ENCODE results near the gene PCBP3. TPM values are rescaled to one million over a fixed set of nuclear protein-coding genes. Genes with fewer than 3 reads are reported as not detected.

The PCBP3 gene
- total RNA-seq, 6 experiments from 2014 or later: 0.37 to 1.5 (median 0.69) TPM

DNA sequence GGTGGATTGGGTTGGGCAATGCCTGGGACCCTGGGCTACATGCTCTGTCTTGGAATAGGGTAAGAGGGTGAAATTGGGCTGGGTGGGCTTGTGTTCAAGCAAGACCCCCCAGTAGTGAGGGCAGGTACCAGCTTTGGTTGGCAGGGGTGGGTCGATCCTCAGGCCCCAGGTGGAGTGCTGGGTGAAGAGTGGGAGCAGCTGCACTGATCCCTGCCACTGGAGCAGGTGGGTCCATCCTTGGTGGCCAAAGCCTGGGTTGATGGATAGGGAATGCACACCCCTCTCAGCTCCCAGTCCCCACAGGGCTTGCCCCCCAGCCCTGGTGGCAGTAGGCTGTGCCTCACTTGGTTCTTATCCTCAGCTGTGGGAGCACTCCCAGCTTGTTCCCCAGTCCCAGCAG lies 135.2 kb downstream of the PCBP3 start:
- no peaks in the 10 kb centered on the region for H3K4me1 ChIP-seq
- H3K9me3 ChIP-seq: no peaks in the 10 kb centered on the region
- no peak for DNase-seq
- peak in 1 of 4 donors; percentile 32 for ATAC-seq
- no peak overlapping the region for H3K4me3 ChIP-seq
- TF ChIP-seq POLR2A (IDR thresholded peaks at IDR 0.05): no peak
- TF ChIP-seq, protein P1, sequence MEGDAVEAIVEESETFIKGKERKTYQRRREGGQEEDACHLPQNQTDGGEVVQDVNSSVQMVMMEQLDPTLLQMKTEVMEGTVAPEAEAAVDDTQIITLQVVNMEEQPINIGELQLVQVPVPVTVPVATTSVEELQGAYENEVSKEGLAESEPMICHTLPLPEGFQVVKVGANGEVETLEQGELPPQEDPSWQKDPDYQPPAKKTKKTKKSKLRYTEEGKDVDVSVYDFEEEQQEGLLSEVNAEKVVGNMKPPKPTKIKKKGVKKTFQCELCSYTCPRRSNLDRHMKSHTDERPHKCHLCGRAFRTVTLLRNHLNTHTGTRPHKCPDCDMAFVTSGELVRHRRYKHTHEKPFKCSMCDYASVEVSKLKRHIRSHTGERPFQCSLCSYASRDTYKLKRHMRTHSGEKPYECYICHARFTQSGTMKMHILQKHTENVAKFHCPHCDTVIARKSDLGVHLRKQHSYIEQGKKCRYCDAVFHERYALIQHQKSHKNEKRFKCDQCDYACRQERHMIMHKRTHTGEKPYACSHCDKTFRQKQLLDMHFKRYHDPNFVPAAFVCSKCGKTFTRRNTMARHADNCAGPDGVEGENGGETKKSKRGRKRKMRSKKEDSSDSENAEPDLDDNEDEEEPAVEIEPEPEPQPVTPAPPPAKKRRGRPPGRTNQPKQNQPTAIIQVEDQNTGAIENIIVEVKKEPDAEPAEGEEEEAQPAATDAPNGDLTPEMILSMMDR (IDR thresholded peaks at IDR 0.05): no peak
- H3K27ac ChIP-seq: no peak overlapping the region
- no CpG with 5 or more reads among the region's 1 CpG for WGBS (ENCODE audit: insufficient coverage, low coverage, low lambda C conversion rate, missing lambda C conversion rate)
- no peaks in the 10 kb centered on the region for H3K36me3 ChIP-seq
- intact Hi-C loops (cut with DNase I): no loop called here
- no peaks in the 10 kb centered on the region for H3K27me3 ChIP-seq

DNA sequence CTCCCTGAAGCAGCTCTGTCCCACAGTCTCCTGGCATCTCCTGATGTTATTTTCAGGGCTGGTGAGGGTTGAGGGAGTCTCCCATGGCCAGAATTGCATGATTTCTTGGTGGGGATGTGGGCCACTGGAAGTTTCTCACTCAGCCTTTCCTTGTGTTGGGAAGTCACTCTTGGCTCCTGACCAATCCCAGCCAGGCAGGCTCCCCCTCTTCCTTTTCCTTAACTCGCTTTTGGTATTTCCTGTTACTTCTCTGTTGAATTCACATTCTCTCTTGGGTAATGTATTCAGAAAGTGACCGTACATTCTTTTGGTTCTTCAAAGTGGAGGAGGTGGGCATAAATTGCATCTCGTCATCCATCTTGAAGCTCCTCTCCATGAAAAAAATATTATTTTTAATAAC lies 135.7 kb downstream of the PCBP3 start:
- no peak overlapping the region for H3K27ac ChIP-seq
- TF ChIP-seq POLR2A (IDR thresholded peaks at IDR 0.05): no peak
- TF ChIP-seq, protein P1 (IDR thresholded peaks at IDR 0.05): no peak
- DNase-seq: no peak
- ATAC-seq: no peak
- intact Hi-C loops (cut with DNase I): no loop called here
- H3K4me1 ChIP-seq: no peaks in the 10 kb centered on the region
- no peaks in the 10 kb centered on the region for H3K9me3 ChIP-seq
- no peaks in the 10 kb centered on the region for H3K36me3 ChIP-seq
- H3K27me3 ChIP-seq: no peaks in the 10 kb centered on the region
- 55% methylated on average over 3 of the region's 3 CpGs for WGBS (ENCODE audit: insufficient coverage, low coverage, low lambda C conversion rate, missing lambda C conversion rate)
- H3K4me3 ChIP-seq: no peak overlapping the region

DNA sequence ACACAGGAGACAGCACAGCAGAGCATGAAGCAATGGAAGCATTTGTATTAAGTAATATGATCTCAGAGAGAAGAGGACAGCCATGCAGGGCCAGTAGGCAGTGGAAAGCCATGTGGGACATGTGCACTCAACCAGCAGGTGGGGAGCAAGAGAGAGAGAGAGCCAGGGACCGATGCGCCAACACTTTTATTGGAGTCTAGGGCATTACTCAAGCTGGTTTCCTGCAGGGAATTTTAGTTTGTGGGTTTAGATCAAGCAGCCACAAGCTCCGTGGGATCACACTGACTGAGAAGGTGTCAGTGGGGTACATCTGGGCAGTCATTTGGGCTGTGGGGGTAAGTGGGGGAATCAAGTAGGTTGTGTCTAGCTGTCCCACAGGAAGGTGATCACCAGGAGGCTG lies 137.1 kb downstream of the PCBP3 start:
- TF ChIP-seq POLR2A (IDR thresholded peaks at IDR 0.05): no peak
- TF ChIP-seq, protein P1 (IDR thresholded peaks at IDR 0.05): no peak
- ATAC-seq (no peak), DNase-seq (no peak)
- no peaks in the 10 kb centered on the region for H3K27me3 ChIP-seq
- intact Hi-C loops (cut with DNase I): no loop called here
- 69% methylated on average over 3 of the region's 3 CpGs for WGBS (ENCODE audit: insufficient coverage, low coverage, low lambda C conversion rate, missing lambda C conversion rate)
- no peak overlapping the region for H3K4me3 ChIP-seq
- H3K36me3 ChIP-seq: no peaks in the 10 kb centered on the region
- H3K9me3 ChIP-seq: no peaks in the 10 kb centered on the region
- H3K4me1 ChIP-seq: no peaks in the 10 kb centered on the region
- H3K27ac ChIP-seq: no peak overlapping the region

DNA sequence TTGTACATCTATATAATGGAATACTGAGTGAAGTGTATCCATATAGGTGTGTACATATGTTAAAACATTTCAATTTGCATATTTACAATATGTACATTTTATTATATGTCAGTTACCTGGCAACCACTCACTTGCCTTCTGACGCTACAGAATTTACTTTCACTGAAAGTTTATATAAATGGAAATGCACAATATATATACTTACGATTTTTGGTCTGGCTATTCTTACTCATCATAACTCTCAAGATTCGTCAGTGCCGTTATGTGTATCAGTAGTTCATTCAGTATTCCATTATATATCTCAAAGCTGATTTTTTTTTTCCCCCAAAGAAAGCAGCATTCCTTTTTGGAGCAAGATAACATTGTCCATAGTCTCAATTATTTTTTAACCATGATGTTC lies 138.2 kb downstream of the PCBP3 start:
- 55% methylated on average over 4 of the region's 4 CpGs for WGBS (ENCODE audit: insufficient coverage, low coverage, low lambda C conversion rate, missing lambda C conversion rate)
- intact Hi-C loops (cut with DNase I): no loop called here

More for the DNA sequence above, 138.2 kb downstream of the PCBP3 start:
- no peak for DNase-seq
- no peaks in the 10 kb centered on the region for H3K36me3 ChIP-seq
- no peak for ATAC-seq
- no peaks in the 10 kb centered on the region for H3K27me3 ChIP-seq
- no peaks in the 10 kb centered on the region for H3K9me3 ChIP-seq
- no peak overlapping the region for H3K27ac ChIP-seq
- no peaks in the 10 kb centered on the region for H3K4me1 ChIP-seq
- H3K4me3 ChIP-seq: no peak overlapping the region
- no peak for TF ChIP-seq POLR2A (IDR thresholded peaks at IDR 0.05)
- TF ChIP-seq, protein P1 (IDR thresholded peaks at IDR 0.05): no peak

Measured in right lobe of liver (tissue), 6 donors.